HepG2 (cell line): ENCODE data around the gene CERS4. TPM values are rescaled to one million over a fixed set of nuclear protein-coding genes. Genes with fewer than 3 reads are reported as not detected.
"Not testable (repeated sequence)": the region's sequence is repeated elsewhere in the genome, so short reads cannot be mapped to it uniquely, and the experiment has no call there.

Source experiments
- ATAC-seq: fragments of 200-7000 bp; cut with Tn5 transposase; 3 replicates; pipeline ENCODE4 v1.9.1; 2020; ENCODE audit warnings: mild to moderate bottlenecking, moderate library complexity
- BruUV-seq: library from RNA; stranded (reverse); fragments of 400-500 nt; replicated peaks from 2 replicates; lab custom pipeline; 2021; lab: Mats Ljungman, UMichigan
- CTCF ChIA-PET: fragments of 300-600 bp; formaldehyde crosslinking; extraction: SDS; loops from one replicate; lab custom pipeline; 2021; ENCODE audit warnings: low total read pairs, inconsistent platforms, low intra/inter-chr PET ratio; lab: Yijun Ruan, JAX
- POLR2A ChIA-PET: fragments of 350-600 bp; sonication (Branson Sonifier 250); formaldehyde crosslinking; loops from one replicate; lab custom pipeline; 2020; ENCODE audit warnings: antibody characterized with exemption, inconsistent platforms; lab: Yijun Ruan, JAX
- DNase-seq: peaks from one replicate; pipeline ENCODE4 v3.0.0-alpha.2; 2015; ENCODE audit warnings: low spot score
- FAIRE-seq: peaks from 3 replicates; lab custom pipeline; 2011; peaks lifted over from hg19 to GRCh38; lab: Jason Lieb, UNC
- H2AFZ ChIP-seq: one replicate; pipeline ENCODE4 v1.6.1; 2011; ENCODE audit warnings: low read length, inconsistent platforms
- H3K27ac ChIP-seq: fragments of 300-600 bp; 3 replicates; pipeline ENCODE4 v1.8.0; 2011; ENCODE audit warnings: mixed run types, mild to moderate bottlenecking, mixed read lengths, low read length, inconsistent platforms; ENCODE audit not compliant: insufficient read depth; ENCODE audit errors: extremely low read length
- H3K27me3 ChIP-seq, 2 experiments: fragments of 200-600 bp in 1 of 2; 2 replicates in 1 of 2; 3 replicates in 1 of 2; pipeline versions ENCODE4 v1.6.0 to v1.8.0; 2011; ENCODE audit warnings: low read length in 2 of 2, mild to moderate bottlenecking in 2 of 2, moderate library complexity in 2 of 2, inconsistent platforms in 1 of 2; ENCODE audit not compliant: insufficient read depth in 2 of 2, control insufficient read depth in 1 of 2
- H3K36me3 ChIP-seq, 2 experiments: fragments of 200-600 bp in 1 of 2; replicated peaks in 1 of 2; 2 replicates in 1 of 2; 3 replicates in 1 of 2; pipeline versions ENCODE4 v1.5.1 to v1.8.0; 2011; ENCODE audit warnings: low read length in 2 of 2, inconsistent platforms in 1 of 2; ENCODE audit not compliant: insufficient read depth in 2 of 2, control insufficient read depth in 1 of 2
- H3K4me1 ChIP-seq: 2 replicates; pipeline ENCODE4 v1.5.1; 2012; ENCODE audit warnings: low read length, inconsistent platforms; ENCODE audit not compliant: insufficient read depth
- H3K4me2 ChIP-seq: 2 replicates; pipeline ENCODE4 v1.6.0; 2011; ENCODE audit warnings: low read depth, low read length, inconsistent platforms
- H3K4me3 ChIP-seq, 3 experiments: fragments of 200-600 bp in 1 of 3; sonication (generic), shearing (Covaris generic) in 1 of 3; replicated peaks in 1 of 3; 2 replicates each; pipeline ENCODE4 v1.5.1; 2011 to 2016; ENCODE audit warnings: low read length in 3 of 3, inconsistent platforms in 2 of 3, low read depth in 2 of 3, mild to moderate bottlenecking in 2 of 3, control low read depth in 1 of 3, mixed read lengths in 1 of 3; ENCODE audit not compliant: insufficient read depth in 1 of 3
- H3K79me2 ChIP-seq: one replicate; pipeline ENCODE4 v1.6.1; 2011; ENCODE audit warnings: low read length, inconsistent platforms; ENCODE audit not compliant: insufficient read depth
- H3K9ac ChIP-seq: 2 replicates; pipeline ENCODE4 v1.6.0; 2011; ENCODE audit warnings: mild to moderate bottlenecking, low read depth, low read length, inconsistent platforms; ENCODE audit not compliant: insufficient read depth
- H3K9me3 ChIP-seq: 2 replicates; pipeline ENCODE4 v1.5.1; 2012; ENCODE audit warnings: mild to moderate bottlenecking, low read length
- H4K20me1 ChIP-seq: 2 replicates; pipeline ENCODE4 v1.6.0; 2011; ENCODE audit warnings: inconsistent platforms, mild to moderate bottlenecking, low read length, moderate library complexity; ENCODE audit not compliant: insufficient read depth
- SRY ChIP-seq: sonication (generic); formaldehyde crosslinking; IDR thresholded peaks from 2 replicates; pipeline ENCODE4 v1.8.0; 2022; ENCODE audit warnings: mild to moderate bottlenecking, missing genetic modification reagents
- ZFX ChIP-seq: sonication (generic); formaldehyde crosslinking; IDR thresholded peaks from 2 replicates; pipeline ENCODE4 v1.4.0; 2020; ENCODE audit warnings: mild to moderate bottlenecking, low read depth, missing genetic modification reagents, moderate library complexity
- WGBS: methylation state at CpG from one replicate; pipeline ENCODE4 v1.1.6; 2017; ENCODE audit warnings: low lambda C conversion rate; 5-methylcytosine and 5-hydroxymethylcytosine counted together
- in situ Hi-C: cut with HindIII; loops from 2 replicates; pipeline ENCODE4 v1.10.0; 2017; ENCODE audit warnings: low pct_unique_long_range_greater_than_20kb; ENCODE audit not compliant: extremely low pct_ligation_motif_present
- intact Hi-C: fragments of 100-400 bp; cut with micrococcal nuclease; formaldehyde crosslinking; loops from one replicate; pipeline ENCODE4 v1.10.0; 2022; ENCODE audit not compliant: unreplicated experiment
- polyA plus RNA-seq, 8 experiments: library from polyadenylated mRNA; depleted of rRNA in 3 of 8; stranded (reverse) in 7 of 8; unstranded in 1 of 8; fragments of >200 nt; fragmentation: Illumina TruSeq in 4 of 8; extraction: Trizol in 4 of 8; gene quantifications; 2 replicates each; pipeline versions ENCODE4 v1.2.1 to v1.2.3, GENCODE V29; 2011 to 2016; ENCODE audit warnings: low read depth in 4 of 8, missing spikeins in 1 of 8, mixed read lengths in 1 of 8; ENCODE audit not compliant: insufficient read depth in 1 of 8
- total RNA-seq, 5 experiments: library from RNA; depleted of rRNA; stranded (reverse); fragments of >200 nt; fragmentation: Illumina TruSeq; extraction: Trizol; gene quantifications; 2 replicates each; pipeline ENCODE4 v1.2.3, GENCODE V29; 2016; ENCODE audit warnings: low read depth in 1 of 5

The CERS4 gene
- total and polyA plus RNA-seq, 2 of the 13 experiments (the other 11 are each of a cell fraction or from before 2014, with no cell fraction given) = 74.7 to 83.5 TPM

- Histone ChIP-seq H3K4me3 (peak overlapping the region in 1 of 3 experiments; percentile 67; a peak in 2 of 6 replicates), H3K27ac (no peak overlapping the region), H3K4me2 (peak overlapping the region; percentile 87), H3K9me3 (no peaks in the 10 kb centered on the region), H3K36me3 (no peaks in the 10 kb centered on the region), H3K27me3 (no peaks in the 10 kb centered on the region), H3K79me2 (no peaks in the 10 kb centered on the region), H4K20me1 (no peaks in the 10 kb centered on the region), H2AFZ (peak overlapping the region; percentile 87), H3K4me1 (peaks cover 16% of the 10 kb centered on the region), H3K9ac (peak overlapping the region; percentile 71; the same call in 1 of the 2 replicates)
- intact Hi-C loops (no loop called here), in situ Hi-C loops (loop anchor here (25.0 kb wide), 1 partner anchor 257 kb away; the partner anchor contains the start of gene ELAVL1)
- POLR2A ChIA-PET = interaction anchor here (1.5 kb wide), 1 partner anchor 104 kb away, joined by 4 read pairs; no protein-coding TSS in a partner anchor
- TF ChIP-seq ZFX (CRISPR knock-in tag) (0 out of 2 replicates have a peak, but pooled peaks have one; percentile 3), SRY (CRISPR knock-in tag) (no peak)
- 67% methylated on average over 3 of the region's 3 CpGs for WGBS
- DNase-seq (no peak), FAIRE-seq (no peak), ATAC-seq (peak; percentile 13; the same call in 2 of the 3 replicates)
- CTCF ChIA-PET = no interaction called here
- no TSS peak for BruUV-seq
These were observed 60.6 kb downstream of the CERS4 start for GRCh38 chr19:8269724-8270123.

- peak; percentile 81 for ATAC-seq
These were observed 67.3 kb downstream of the CERS4 start for GRCh38 chr19:8276508-8276907.

GRCh38 chr19:8291337-8291736 lies 82.2 kb downstream of the CERS4 start:
- H3K27me3 ChIP-seq, in situ Hi-C loops, H3K4me1 ChIP-seq, H3K9me3 ChIP-seq, H3K9ac ChIP-seq, H2AFZ ChIP-seq, intact Hi-C loops, H4K20me1 ChIP-seq, CTCF ChIA-PET, DNase-seq, H3K27ac ChIP-seq, BruUV-seq, H3K4me3 ChIP-seq, POLR2A ChIA-PET, H3K36me3 ChIP-seq, H3K4me2 ChIP-seq, H3K79me2 ChIP-seq, FAIRE-seq: not testable (repeated sequence)
- peak; percentile 78 for ATAC-seq
- no CpG with 5 or more reads among the region's 9 CpGs for WGBS

More at GRCh38 chr19:8276508-8276907, 67.3 kb downstream of the CERS4 start:
- CTCF ChIA-PET, POLR2A ChIA-PET, H4K20me1 ChIP-seq, H3K9ac ChIP-seq, in situ Hi-C loops, H2AFZ ChIP-seq, H3K27ac ChIP-seq, H3K4me2 ChIP-seq, H3K36me3 ChIP-seq, H3K9me3 ChIP-seq, BruUV-seq, intact Hi-C loops, H3K27me3 ChIP-seq, H3K4me3 ChIP-seq, H3K79me2 ChIP-seq, DNase-seq, H3K4me1 ChIP-seq: not testable (repeated sequence)
- WGBS = no CpG with 5 or more reads among the region's 9 CpGs
- peak; percentile 74 for FAIRE-seq
